NOMO-1 treated with DMSO at 0.1 percent for 48 hours (cell line): Measurements from ENCODE around the gene BTNL9.
A peak's percentile ranks its signal among the peaks of the same experiment; 100 is the strongest.
"Not testable (repeated sequence)": the region's sequence is repeated elsewhere in the genome, so short reads cannot be mapped to it uniquely, and the experiment has no call there.

ENCODE experiments used
- DNase-seq: peaks from one replicate; lab custom pipeline; 2025; ENCODE audit not compliant: unreplicated experiment; lab: John Stamatoyannopoulos, UW

Gene BTNL9

GRCh38 chr5:181098762-181099601 is 58.9 kb downstream of the BTNL9 start:
- DNase-seq: no peak

GRCh38 chr5:181099602-181100086 is 59.6 kb downstream of the BTNL9 start:
- DNase-seq: no peak

- no peak for DNase-seq
Measured at GRCh38 chr5:181100121-181100875, 60.2 kb downstream of the BTNL9 start.

- DNase-seq: not testable (repeated sequence)
Measured at GRCh38 chr5:181101030-181101641, 61.1 kb downstream of the BTNL9 start.

- not testable (repeated sequence) for DNase-seq
Measured at GRCh38 chr5:181101930-181102674, 62.0 kb downstream of the BTNL9 start.

GRCh38 chr5:181104259-181104568 is 64.1 kb downstream of the BTNL9 start:
- not testable (repeated sequence) for DNase-seq

- not testable (repeated sequence) for DNase-seq
Measured at GRCh38 chr5:181104606-181105390, 64.7 kb downstream of the BTNL9 start.

- peak; percentile 41 for DNase-seq
Measured at GRCh38 chr5:181105391-181106025, 65.4 kb downstream of the BTNL9 start.

GRCh38 chr5:181107699-181108098 is 67.6 kb downstream of the BTNL9 start:
- no peak for DNase-seq

GRCh38 chr5:181108578-181109165 is 68.6 kb downstream of the BTNL9 start:
- DNase-seq: no peak

GRCh38 chr5:181109489-181110013 is 69.5 kb downstream of the BTNL9 start:
- DNase-seq: no peak

- no peak for DNase-seq
Measured at GRCh38 chr5:181111010-181111409, 70.9 kb downstream of the BTNL9 start.
